K562 (cell line): ENCODE results near the gene SLC11A1. TPM values are rescaled to one million over a fixed set of nuclear protein-coding genes. Genes with fewer than 3 reads are reported as not detected.

Experiments used
- CREM ChIP-seq: IDR thresholded peaks from 2 replicates; pipeline ENCODE4 v1.6.1; 2014; ENCODE audit warnings: antibody characterized with exemption, low read depth
- DMBX1 ChIP-seq: fragments of 250-450 bp; sonication (Bioruptor Pico); IDR thresholded peaks from 2 replicates; pipeline ENCODE4 v1.8.0; 2022; ENCODE audit warnings: inconsistent platforms, mild to moderate bottlenecking, moderate library complexity, borderline replicate concordance
- DNMT1 ChIP-seq: fragments of 450-650 bp; IDR thresholded peaks from 2 replicates; pipeline ENCODE4 v1.6.1; 2016; ENCODE audit warnings: antibody characterized with exemption, mild to moderate bottlenecking
- GABPB2 ChIP-seq: fragments of 250-450 bp; sonication (Bioruptor Pico); conservative IDR thresholded peaks from 2 replicates; pipeline ENCODE4 v1.5.1; 2021; ENCODE audit warnings: mild to moderate bottlenecking
- GATAD2B ChIP-seq: fragments of 450-650 bp; IDR thresholded peaks from 2 replicates; pipeline ENCODE4 v1.6.1; 2017; ENCODE audit warnings: mild to moderate bottlenecking, borderline replicate concordance
- KAT8 ChIP-seq: fragments of 450-650 bp; IDR thresholded peaks from 2 replicates; pipeline ENCODE4 v1.6.1; 2016; ENCODE audit warnings: low read depth, mild to moderate bottlenecking
- NR2C1 ChIP-seq, 2 experiments: fragments of 450-650 bp; IDR thresholded peaks; 2 replicates each; pipeline ENCODE4 v1.6.1; 2017; ENCODE audit warnings: mild to moderate bottlenecking in 2 of 2, antibody characterized with exemption in 1 of 2, inconsistent platforms in 1 of 2, missing compliant biosample characterization in 1 of 2, missing genetic modification characterization in 1 of 2
- NRF1 ChIP-seq, 2 experiments: fragments of 450-650 bp; IDR thresholded peaks in 1 of 2; conservative IDR thresholded peaks in 1 of 2; 2 replicates each; pipeline ENCODE4 v1.6.1; 2014; ENCODE audit warnings: mild to moderate bottlenecking in 2 of 2
- OTX1 ChIP-seq: fragments of 450-650 bp; formaldehyde crosslinking; IDR thresholded peaks from 2 replicates; pipeline ENCODE4 v1.4.0; 2022; ENCODE audit warnings: mild to moderate bottlenecking
- POLR2G ChIP-seq: fragments of 200-400 bp; formaldehyde crosslinking; IDR thresholded peaks from 2 replicates; pipeline ENCODE4 v1.6.1; 2017; ENCODE audit warnings: low read depth, mild to moderate bottlenecking, antibody characterized with exemption, low read length, moderate library complexity
- RHOXF2B ChIP-seq: fragments of 250-450 bp; sonication (Bioruptor Pico); conservative IDR thresholded peaks from 2 replicates; pipeline ENCODE4 v1.5.1; 2021
- SIN3A ChIP-seq, 2 experiments: fragments of 150-350 bp in 1 of 2; IDR thresholded peaks; 2 replicates each; pipeline ENCODE4 v1.6.1; 2011 to 2016; ENCODE audit warnings: borderline replicate concordance in 2 of 2, low read depth in 2 of 2, low read length in 2 of 2, mild to moderate bottlenecking in 2 of 2, moderate library complexity in 2 of 2; ENCODE audit not compliant: control insufficient read depth in 1 of 2
- XRCC5 ChIP-seq: fragments of 200-400 bp; formaldehyde crosslinking; IDR thresholded peaks from 2 replicates; pipeline ENCODE4 v1.6.1; 2017; ENCODE audit warnings: low read depth, mild to moderate bottlenecking, low read length
- ZBTB7A ChIP-seq: IDR thresholded peaks from 2 replicates; pipeline ENCODE4 v1.6.1; 2011; ENCODE audit warnings: low read depth, mild to moderate bottlenecking, low read length, moderate library complexity, borderline replicate concordance; ENCODE audit not compliant: control insufficient read depth
- ZNF146 ChIP-seq: IDR thresholded peaks from one replicate; pipeline ENCODE4 v1.6.1; 2018; ENCODE audit warnings: missing compliant biosample characterization; ENCODE audit not compliant: unreplicated experiment
- ZNF175 ChIP-seq: fragments of 200-800 bp; sonication (Bioruptor generic); IDR thresholded peaks from 2 replicates; pipeline ENCODE4 v1.6.1; 2016; ENCODE audit warnings: low read depth, mild to moderate bottlenecking, missing genetic modification characterization, missing compliant biosample characterization
- polyA plus RNA-seq, 8 experiments: library from polyadenylated mRNA; depleted of rRNA in 4 of 8; stranded (reverse) in 5 of 8; unstranded in 3 of 8; fragments of >200 nt; fragmentation: Nextera tagmentation in 2 of 8; fragmentation: Illumina TruSeq in 1 of 8; extraction: Ambion mirVana in 2 of 8; extraction: Trizol in 1 of 8; gene quantifications; 2 replicates each; pipeline versions ENCODE4 v1.2.1 to v1.2.3, GENCODE V29; 2011 to 2014; ENCODE audit warnings: inconsistent platforms in 1 of 8, missing spikeins in 1 of 8
- total RNA-seq, 7 experiments: library from RNA; depleted of rRNA in 6 of 7; stranded (reverse); fragments of >200 nt in 6 of 7; fragmentation: Illumina TruSeq in 2 of 7; extraction: Trizol in 2 of 7; gene quantifications; 2 replicates each; pipeline versions ENCODE4 v1.2.1 to v1.2.3, GENCODE V29; 2011 to 2021; ENCODE audit warnings: low replicate concordance in 1 of 7
- TF ChIP-seq, protein P1 (sequence below): fragments of 450-650 bp; formaldehyde crosslinking; IDR thresholded peaks from 2 replicates; pipeline ENCODE4 v1.4.0; 2020; ENCODE audit warnings: mild to moderate bottlenecking, moderate library complexity
- TF ChIP-seq, protein P2 (sequence below): conservative IDR thresholded peaks from 2 replicates; pipeline ENCODE4 v1.6.1; 2011; ENCODE audit warnings: low read depth, mild to moderate bottlenecking, low read length; ENCODE audit not compliant: control insufficient read depth
- TF ChIP-seq, protein P3 (sequence below): IDR thresholded peaks from 2 replicates; pipeline ENCODE4 v1.6.1; 2011; ENCODE audit warnings: borderline replicate concordance, low read depth, mild to moderate bottlenecking, moderate library complexity, low read length; ENCODE audit not compliant: insufficient read depth, poor library complexity, severe bottlenecking
- TF ChIP-seq, protein P4 (sequence below): fragments of 200-800 bp; sonication (Bioruptor generic); IDR thresholded peaks from 2 replicates; pipeline ENCODE4 v1.6.1; 2017; ENCODE audit warnings: missing genetic modification characterization, missing compliant biosample characterization

Gene SLC11A1
- total and polyA plus RNA-seq, 9 of the 15 experiments (the other 6 are each of a cell fraction or from before 2014, with no cell fraction given), result 0.35 to 1.6 (median 0.65) TPM

DNA sequence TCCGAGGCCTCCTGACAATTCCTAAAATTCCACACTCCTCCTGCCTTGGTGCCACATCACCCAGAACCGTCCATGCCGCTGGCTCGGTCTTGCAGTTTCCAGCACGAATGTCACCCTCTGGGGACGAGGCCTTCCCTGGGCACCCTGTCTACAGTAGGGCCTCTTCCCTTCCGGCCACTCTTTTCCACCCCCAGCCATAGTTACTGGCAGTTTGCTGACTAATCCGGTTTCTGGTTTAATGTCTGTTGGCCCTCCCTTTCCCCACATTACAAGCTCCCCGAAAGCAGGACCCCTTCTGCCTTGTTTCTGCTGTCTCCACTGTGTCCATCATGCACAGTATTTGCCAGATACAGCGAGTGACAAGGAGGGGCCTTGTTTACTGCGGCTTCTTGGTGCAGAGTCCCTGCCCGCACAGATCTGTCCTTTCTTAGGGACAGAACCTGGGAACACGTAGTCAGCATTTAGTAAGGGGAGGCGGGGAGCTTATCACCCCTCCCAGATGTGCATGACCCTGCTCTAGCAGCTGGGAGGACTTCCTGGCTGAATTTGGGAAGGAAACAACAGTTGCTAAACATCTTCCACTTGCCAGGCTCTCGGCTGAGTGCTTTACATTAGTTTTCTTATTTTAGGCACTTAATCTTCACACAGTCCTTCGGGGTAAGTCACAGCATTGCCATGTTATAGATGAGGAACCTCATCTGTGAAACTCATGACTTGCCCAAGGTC is 49.0 kb upstream of the SLC11A1 start (continued):
- TF ChIP-seq, protein P1, sequence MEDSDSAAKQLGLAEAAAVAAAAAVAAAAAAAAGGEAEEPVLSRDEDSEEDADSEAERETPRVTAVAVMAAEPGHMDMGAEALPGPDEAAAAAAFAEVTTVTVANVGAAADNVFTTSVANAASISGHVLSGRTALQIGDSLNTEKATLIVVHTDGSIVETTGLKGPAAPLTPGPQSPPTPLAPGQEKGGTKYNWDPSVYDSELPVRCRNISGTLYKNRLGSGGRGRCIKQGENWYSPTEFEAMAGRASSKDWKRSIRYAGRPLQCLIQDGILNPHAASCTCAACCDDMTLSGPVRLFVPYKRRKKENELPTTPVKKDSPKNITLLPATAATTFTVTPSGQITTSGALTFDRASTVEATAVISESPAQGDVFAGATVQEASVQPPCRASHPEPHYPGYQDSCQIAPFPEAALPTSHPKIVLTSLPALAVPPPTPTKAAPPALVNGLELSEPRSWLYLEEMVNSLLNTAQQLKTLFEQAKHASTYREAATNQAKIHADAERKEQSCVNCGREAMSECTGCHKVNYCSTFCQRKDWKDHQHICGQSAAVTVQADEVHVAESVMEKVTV (CRISPR knock-in tag), result no peak
- peak; percentile 63 for TF ChIP-seq CREM
- no peak for TF ChIP-seq ZNF146 (CRISPR knock-in tag)
- TF ChIP-seq GATAD2B, result no peak
- peak; percentile 35 to 38; a peak in 1 of 4 replicates for TF ChIP-seq NRF1 (conservative IDR thresholded peaks at IDR 0.05 in 1 of 2, IDR thresholded peaks at IDR 0.05 in 1 of 2)
- TF ChIP-seq DNMT1, result no peak
- TF ChIP-seq, protein P2, sequence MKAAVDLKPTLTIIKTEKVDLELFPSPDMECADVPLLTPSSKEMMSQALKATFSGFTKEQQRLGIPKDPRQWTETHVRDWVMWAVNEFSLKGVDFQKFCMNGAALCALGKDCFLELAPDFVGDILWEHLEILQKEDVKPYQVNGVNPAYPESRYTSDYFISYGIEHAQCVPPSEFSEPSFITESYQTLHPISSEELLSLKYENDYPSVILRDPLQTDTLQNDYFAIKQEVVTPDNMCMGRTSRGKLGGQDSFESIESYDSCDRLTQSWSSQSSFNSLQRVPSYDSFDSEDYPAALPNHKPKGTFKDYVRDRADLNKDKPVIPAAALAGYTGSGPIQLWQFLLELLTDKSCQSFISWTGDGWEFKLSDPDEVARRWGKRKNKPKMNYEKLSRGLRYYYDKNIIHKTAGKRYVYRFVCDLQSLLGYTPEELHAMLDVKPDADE, result peak; percentile 67; the same call in 1 of the 2 replicates
- no peak for TF ChIP-seq KAT8
- peak; percentile 59; the same call in 1 of the 2 replicates for TF ChIP-seq NR2C1 (IDR thresholded peaks at IDR 0.05)
- peak; percentile 51 for TF ChIP-seq NR2C1 (tag; IDR thresholded peaks at IDR 0.05)
- no peak for TF ChIP-seq RHOXF2B
- TF ChIP-seq GABPB2 (CRISPR knock-in tag), result no peak
- TF ChIP-seq, protein P3, sequence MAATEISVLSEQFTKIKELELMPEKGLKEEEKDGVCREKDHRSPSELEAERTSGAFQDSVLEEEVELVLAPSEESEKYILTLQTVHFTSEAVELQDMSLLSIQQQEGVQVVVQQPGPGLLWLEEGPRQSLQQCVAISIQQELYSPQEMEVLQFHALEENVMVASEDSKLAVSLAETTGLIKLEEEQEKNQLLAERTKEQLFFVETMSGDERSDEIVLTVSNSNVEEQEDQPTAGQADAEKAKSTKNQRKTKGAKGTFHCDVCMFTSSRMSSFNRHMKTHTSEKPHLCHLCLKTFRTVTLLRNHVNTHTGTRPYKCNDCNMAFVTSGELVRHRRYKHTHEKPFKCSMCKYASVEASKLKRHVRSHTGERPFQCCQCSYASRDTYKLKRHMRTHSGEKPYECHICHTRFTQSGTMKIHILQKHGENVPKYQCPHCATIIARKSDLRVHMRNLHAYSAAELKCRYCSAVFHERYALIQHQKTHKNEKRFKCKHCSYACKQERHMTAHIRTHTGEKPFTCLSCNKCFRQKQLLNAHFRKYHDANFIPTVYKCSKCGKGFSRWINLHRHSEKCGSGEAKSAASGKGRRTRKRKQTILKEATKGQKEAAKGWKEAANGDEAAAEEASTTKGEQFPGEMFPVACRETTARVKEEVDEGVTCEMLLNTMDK, result no peak
- peak; percentile 50 to 68; a peak in 2 of 4 replicates for TF ChIP-seq SIN3A (IDR thresholded peaks at IDR 0.05; ENCODE audit: borderline replicate concordance in 2 of 2, control insufficient read depth in 1 of 2, low read depth in 2 of 2, low read length in 2 of 2)
- no peak for TF ChIP-seq OTX1
- peak; percentile 59 for TF ChIP-seq POLR2G
- TF ChIP-seq, protein P4, sequence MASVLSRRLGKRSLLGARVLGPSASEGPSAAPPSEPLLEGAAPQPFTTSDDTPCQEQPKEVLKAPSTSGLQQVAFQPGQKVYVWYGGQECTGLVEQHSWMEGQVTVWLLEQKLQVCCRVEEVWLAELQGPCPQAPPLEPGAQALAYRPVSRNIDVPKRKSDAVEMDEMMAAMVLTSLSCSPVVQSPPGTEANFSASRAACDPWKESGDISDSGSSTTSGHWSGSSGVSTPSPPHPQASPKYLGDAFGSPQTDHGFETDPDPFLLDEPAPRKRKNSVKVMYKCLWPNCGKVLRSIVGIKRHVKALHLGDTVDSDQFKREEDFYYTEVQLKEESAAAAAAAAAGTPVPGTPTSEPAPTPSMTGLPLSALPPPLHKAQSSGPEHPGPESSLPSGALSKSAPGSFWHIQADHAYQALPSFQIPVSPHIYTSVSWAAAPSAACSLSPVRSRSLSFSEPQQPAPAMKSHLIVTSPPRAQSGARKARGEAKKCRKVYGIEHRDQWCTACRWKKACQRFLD (CRISPR knock-in tag), result peak; percentile 45; the same call in 1 of the 2 replicates
- peak; percentile 29; the same call in 1 of the 2 replicates for TF ChIP-seq ZBTB7A
- peak; percentile 22; the same call in 1 of the 2 replicates for TF ChIP-seq DMBX1 (CRISPR knock-in tag)
- no peak for TF ChIP-seq XRCC5
- TF ChIP-seq ZNF175 (CRISPR knock-in tag), result peak; percentile 67; the same call in 1 of the 2 replicates
